BE2C (cell line): Measurements from ENCODE around the gene XYLT1.

ENCODE experiments used
- DNase-seq: peaks from one replicate; pipeline ENCODE4 v3.0.0-alpha.2; 2020
- H3K27me3 ChIP-seq: fragments of 250-450 bp; sonication (Bioruptor Pico); 2 replicates; pipeline ENCODE4 v1.5.1; 2020; ENCODE audit warnings: mild to moderate bottlenecking
- H3K36me3 ChIP-seq: fragments of 250-450 bp; sonication (Bioruptor Pico); 2 replicates; pipeline ENCODE4 v1.5.1; 2020; ENCODE audit warnings: mild to moderate bottlenecking
- H3K4me1 ChIP-seq: fragments of 250-450 bp; sonication (Bioruptor Pico); 2 replicates; pipeline ENCODE4 v1.5.1; 2020
- H3K4me3 ChIP-seq: 2 replicates; pipeline ENCODE4 v1.5.1; 2011; ENCODE audit warnings: low read depth, low read length
- H3K9me3 ChIP-seq: fragments of 250-450 bp; sonication (Bioruptor Pico); 2 replicates; pipeline ENCODE4 v1.5.1; 2020
- CTCF ChIP-seq: IDR thresholded peaks from 2 replicates; pipeline ENCODE4 v1.5.1; 2012; ENCODE audit warnings: mild to moderate bottlenecking, low read depth, low read length

The XYLT1 gene

GRCh38 chr16:17193566-17194100 is 277.1 kb downstream of the XYLT1 start:
- H3K4me3 ChIP-seq: no peak overlapping the region
- no peaks in the 10 kb centered on the region for H3K9me3 ChIP-seq
- DNase-seq: no peak
- H3K27me3 ChIP-seq: no peaks in the 10 kb centered on the region
- no peaks in the 10 kb centered on the region for H3K36me3 ChIP-seq
- TF ChIP-seq CTCF: no peak
- no peaks in the 10 kb centered on the region for H3K4me1 ChIP-seq

GRCh38 chr16:17184026-17184425 is 286.7 kb downstream of the XYLT1 start:
- no peak for TF ChIP-seq CTCF
- H3K36me3 ChIP-seq: no peaks in the 10 kb centered on the region

GRCh38 chr16:17177959-17178905 is 292.5 kb downstream of the XYLT1 start:
- no peak for TF ChIP-seq CTCF
- Histone ChIP-seq H3K4me1 (no peaks in the 10 kb centered on the region; the same call in 1 of the 2 replicates), H3K36me3 (no peaks in the 10 kb centered on the region), H3K9me3 (no peaks in the 10 kb centered on the region), H3K4me3 (no peak overlapping the region), H3K27me3 (no peaks in the 10 kb centered on the region)
- DNase-seq: no peak

More at GRCh38 chr16:17184026-17184425, 286.7 kb downstream of the XYLT1 start:
- H3K4me1 ChIP-seq: no peaks in the 10 kb centered on the region
- H3K27me3 ChIP-seq: no peaks in the 10 kb centered on the region
- H3K4me3 ChIP-seq: no peak overlapping the region
- no peaks in the 10 kb centered on the region for H3K9me3 ChIP-seq
- no peak for DNase-seq

- no peaks in the 10 kb centered on the region for H3K36me3 ChIP-seq
- no peaks in the 10 kb centered on the region for H3K27me3 ChIP-seq
- H3K4me3 ChIP-seq: no peak overlapping the region
- no peaks in the 10 kb centered on the region; the same call in 1 of the 2 replicates for H3K4me1 ChIP-seq
- no peak for TF ChIP-seq CTCF
- no peak for DNase-seq
- H3K9me3 ChIP-seq: no peaks in the 10 kb centered on the region
Measured at GRCh38 chr16:17177242-17177958, 293.4 kb downstream of the XYLT1 start.

- DNase-seq: no peak
- Histone ChIP-seq H3K4me1 (no peaks in the 10 kb centered on the region; the same call in 1 of the 2 replicates), H3K9me3 (no peaks in the 10 kb centered on the region), H3K36me3 (no peaks in the 10 kb centered on the region), H3K27me3 (no peaks in the 10 kb centered on the region), H3K4me3 (no peak overlapping the region)
- no peak for TF ChIP-seq CTCF
Measured at GRCh38 chr16:17176199-17176598, 294.6 kb downstream of the XYLT1 start.
